IMR-90 (cell line): ENCODE data around the gene TGM2.

Source experiments
- BHLHE40 ChIP-seq: fragments of 150-350 bp; IDR thresholded peaks from 2 replicates; pipeline ENCODE4 v1.6.1; 2016; ENCODE audit warnings: mild to moderate bottlenecking, low read depth, low read length
- CEBPB ChIP-seq: IDR thresholded peaks from 2 replicates; pipeline ENCODE4 v1.6.1; 2012; ENCODE audit warnings: low read depth, low read length, improper control_type of control experiment
- CTCF ChIP-seq: conservative IDR thresholded peaks from 2 replicates; pipeline ENCODE4 v1.5.1; 2012; ENCODE audit warnings: mild to moderate bottlenecking, low read depth, low read length, improper control_type of control experiment
- FOS ChIP-seq: fragments of 150-350 bp; IDR thresholded peaks from 2 replicates; pipeline ENCODE4 v1.6.1; 2016; ENCODE audit warnings: low read depth, low read length
- POLR2A ChIP-seq: IDR thresholded peaks from 2 replicates; pipeline ENCODE4 v1.6.1; 2012; ENCODE audit warnings: mild to moderate bottlenecking, low read depth, low read length
- RAD21 ChIP-seq: IDR thresholded peaks from 2 replicates; pipeline ENCODE4 v1.6.1; 2012; ENCODE audit warnings: low read length, improper control_type of control experiment
- SMC3 ChIP-seq: fragments of 150-350 bp; IDR thresholded peaks from 2 replicates; pipeline ENCODE4 v1.6.1; 2016; ENCODE audit warnings: low read depth, mild to moderate bottlenecking, antibody characterized with exemption, low read length, moderate library complexity
- USF2 ChIP-seq: fragments of 150-350 bp; IDR thresholded peaks from 2 replicates; pipeline ENCODE4 v1.6.1; 2017; ENCODE audit warnings: mild to moderate bottlenecking, antibody characterized with exemption, low read length, low read depth

GRCh38 chr20:38133680-38134426 lies 31.2 kb downstream of the TGM2 start:
- TF ChIP-seq CTCF (no peak), SMC3 (no peak), POLR2A (no peak), CEBPB (no peak), RAD21 (no peak), USF2 (no peak), BHLHE40 (no peak), FOS (no peak)
